ENCODE measurements around the gene TXK. TPM values are rescaled to one million over a fixed set of nuclear protein-coding genes. Genes with fewer than 3 reads are reported as not detected.

TXK gene
- total and polyA plus RNA-seq, 2 of the 13 experiments (the other 11 are each of a cell fraction or from before 2014, with no cell fraction given): not detected

DNA sequence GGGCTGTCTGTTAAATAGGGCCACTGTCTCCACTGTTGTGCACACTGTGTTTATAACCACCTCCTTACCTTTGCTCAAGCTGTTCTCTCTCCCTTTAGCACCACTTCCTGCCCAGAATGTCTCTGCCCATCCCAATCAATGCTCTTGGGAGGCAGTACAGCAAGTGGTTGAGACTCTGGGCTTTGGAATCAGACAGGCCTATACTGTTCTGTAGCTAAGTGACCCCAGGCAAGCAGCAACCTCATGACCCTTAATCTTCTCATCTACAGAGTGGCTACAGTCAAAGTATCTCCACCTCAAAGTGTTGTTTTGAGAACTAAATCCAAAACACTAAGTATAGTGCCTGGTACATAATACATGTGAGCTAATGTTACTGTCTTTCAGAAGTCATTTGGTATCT lies 3.8 kb upstream of the TXK start (continued):
- TF ChIP-seq, protein P1, sequence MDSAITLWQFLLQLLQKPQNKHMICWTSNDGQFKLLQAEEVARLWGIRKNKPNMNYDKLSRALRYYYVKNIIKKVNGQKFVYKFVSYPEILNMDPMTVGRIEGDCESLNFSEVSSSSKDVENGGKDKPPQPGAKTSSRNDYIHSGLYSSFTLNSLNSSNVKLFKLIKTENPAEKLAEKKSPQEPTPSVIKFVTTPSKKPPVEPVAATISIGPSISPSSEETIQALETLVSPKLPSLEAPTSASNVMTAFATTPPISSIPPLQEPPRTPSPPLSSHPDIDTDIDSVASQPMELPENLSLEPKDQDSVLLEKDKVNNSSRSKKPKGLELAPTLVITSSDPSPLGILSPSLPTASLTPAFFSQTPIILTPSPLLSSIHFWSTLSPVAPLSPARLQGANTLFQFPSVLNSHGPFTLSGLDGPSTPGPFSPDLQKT (CRISPR knock-in tag; IDR thresholded peaks at IDR 0.05; ENCODE audit: borderline replicate concordance): no peak
- TF ChIP-seq, protein P2, sequence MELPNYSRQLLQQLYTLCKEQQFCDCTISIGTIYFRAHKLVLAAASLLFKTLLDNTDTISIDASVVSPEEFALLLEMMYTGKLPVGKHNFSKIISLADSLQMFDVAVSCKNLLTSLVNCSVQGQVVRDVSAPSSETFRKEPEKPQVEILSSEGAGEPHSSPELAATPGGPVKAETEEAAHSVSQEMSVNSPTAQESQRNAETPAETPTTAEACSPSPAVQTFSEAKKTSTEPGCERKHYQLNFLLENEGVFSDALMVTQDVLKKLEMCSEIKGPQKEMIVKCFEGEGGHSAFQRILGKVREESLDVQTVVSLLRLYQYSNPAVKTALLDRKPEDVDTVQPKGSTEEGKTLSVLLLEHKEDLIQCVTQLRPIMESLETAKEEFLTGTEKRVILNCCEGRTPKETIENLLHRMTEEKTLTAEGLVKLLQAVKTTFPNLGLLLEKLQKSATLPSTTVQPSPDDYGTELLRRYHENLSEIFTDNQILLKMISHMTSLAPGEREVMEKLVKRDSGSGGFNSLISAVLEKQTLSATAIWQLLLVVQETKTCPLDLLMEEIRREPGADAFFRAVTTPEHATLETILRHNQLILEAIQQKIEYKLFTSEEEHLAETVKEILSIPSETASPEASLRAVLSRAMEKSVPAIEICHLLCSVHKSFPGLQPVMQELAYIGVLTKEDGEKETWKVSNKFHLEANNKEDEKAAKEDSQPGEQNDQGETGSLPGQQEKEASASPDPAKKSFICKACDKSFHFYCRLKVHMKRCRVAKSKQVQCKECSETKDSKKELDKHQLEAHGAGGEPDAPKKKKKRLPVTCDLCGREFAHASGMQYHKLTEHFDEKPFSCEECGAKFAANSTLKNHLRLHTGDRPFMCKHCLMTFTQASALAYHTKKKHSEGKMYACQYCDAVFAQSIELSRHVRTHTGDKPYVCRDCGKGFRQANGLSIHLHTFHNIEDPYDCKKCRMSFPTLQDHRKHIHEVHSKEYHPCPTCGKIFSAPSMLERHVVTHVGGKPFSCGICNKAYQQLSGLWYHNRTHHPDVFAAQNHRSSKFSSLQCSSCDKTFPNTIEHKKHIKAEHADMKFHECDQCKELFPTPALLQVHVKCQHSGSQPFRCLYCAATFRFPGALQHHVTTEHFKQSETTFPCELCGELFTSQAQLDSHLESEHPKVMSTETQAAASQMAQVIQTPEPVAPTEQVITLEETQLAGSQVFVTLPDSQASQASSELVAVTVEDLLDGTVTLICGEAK (IDR thresholded peaks at IDR 0.05): no peak
- TF ChIP-seq, protein P2 (CRISPR knock-in tag; IDR thresholded peaks at IDR 0.05): no peak
- TF ChIP-seq, protein P3, sequence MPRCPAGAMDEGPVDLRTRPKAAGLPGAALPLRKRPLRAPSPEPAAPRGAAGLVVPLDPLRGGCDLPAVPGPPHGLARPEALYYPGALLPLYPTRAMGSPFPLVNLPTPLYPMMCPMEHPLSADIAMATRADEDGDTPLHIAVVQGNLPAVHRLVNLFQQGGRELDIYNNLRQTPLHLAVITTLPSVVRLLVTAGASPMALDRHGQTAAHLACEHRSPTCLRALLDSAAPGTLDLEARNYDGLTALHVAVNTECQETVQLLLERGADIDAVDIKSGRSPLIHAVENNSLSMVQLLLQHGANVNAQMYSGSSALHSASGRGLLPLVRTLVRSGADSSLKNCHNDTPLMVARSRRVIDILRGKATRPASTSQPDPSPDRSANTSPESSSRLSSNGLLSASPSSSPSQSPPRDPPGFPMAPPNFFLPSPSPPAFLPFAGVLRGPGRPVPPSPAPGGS (CRISPR knock-in tag; IDR thresholded peaks at IDR 0.05): no peak
- TF ChIP-seq RAD51 (IDR thresholded peaks at IDR 0.05; ENCODE audit: borderline replicate concordance) (no peak), ZFX (CRISPR knock-in tag; IDR thresholded peaks at IDR 0.05; ENCODE audit: low read depth) (no peak), ZKSCAN8 (CRISPR knock-in tag; IDR thresholded peaks at IDR 0.05; ENCODE audit: borderline replicate concordance) (no peak), HOXA3 (CRISPR knock-in tag; IDR thresholded peaks at IDR 0.05) (no peak), TBX3 (IDR thresholded peaks at IDR 0.05; ENCODE audit: borderline replicate concordance) (no peak)

Measured in HepG2 (cell line).